Measurements from ENCODE around the gene BCL2L2. TPM values are rescaled to one million over a fixed set of nuclear protein-coding genes. Genes with fewer than 3 reads are reported as not detected.
A peak's percentile ranks its signal among the peaks of the same experiment; 100 is the strongest.

The BCL2L2 gene
- total RNA-seq, 1 donor from 2014 or later, result 25.0 TPM

GRCh38 chr14:23359722-23360447 is 53.3 kb downstream of the BCL2L2 start:
- Histone ChIP-seq H3K36me3 (ENCODE audit: control insufficient read depth, insufficient read depth, low read length) (peaks cover 8% of the 10 kb centered on the region), H3K27me3 (ENCODE audit: control insufficient read depth, insufficient read depth, low read length) (no peaks in the 10 kb centered on the region), H3K4me3 (ENCODE audit: low read depth, low read length) (no peak overlapping the region)
- FAIRE-seq, result no peak
- no peak for TF ChIP-seq CTCF (IDR thresholded peaks at IDR 0.05; ENCODE audit: insufficient read depth, low read length, severe bottlenecking)
- no peak for DNase-seq (ENCODE audit: low read depth)

GRCh38 chr14:23360496-23360895 is 53.9 kb downstream of the BCL2L2 start:
- no peak overlapping the region for H3K4me3 ChIP-seq (ENCODE audit: low read depth, low read length)
- no peak for FAIRE-seq
- TF ChIP-seq CTCF (IDR thresholded peaks at IDR 0.05; ENCODE audit: insufficient read depth, low read length, severe bottlenecking), result peak; percentile 18
- H3K36me3 ChIP-seq (ENCODE audit: control insufficient read depth, insufficient read depth, low read length), result peaks cover 8% of the 10 kb centered on the region
- H3K27me3 ChIP-seq (ENCODE audit: control insufficient read depth, insufficient read depth, low read length), result no peaks in the 10 kb centered on the region
- no peak for DNase-seq (ENCODE audit: low read depth)

- TF ChIP-seq CTCF (IDR thresholded peaks at IDR 0.05; ENCODE audit: insufficient read depth, low read length, severe bottlenecking), result no peak
- H3K27me3 ChIP-seq (ENCODE audit: control insufficient read depth, insufficient read depth, low read length), result no peaks in the 10 kb centered on the region
- DNase-seq (ENCODE audit: low read depth), result peak; percentile 15
- H3K4me3 ChIP-seq (ENCODE audit: low read depth, low read length), result no peak overlapping the region
- H3K36me3 ChIP-seq (ENCODE audit: control insufficient read depth, insufficient read depth, low read length), result peaks cover 8% of the 10 kb centered on the region
- FAIRE-seq, result peak; percentile 62
Measured at GRCh38 chr14:23361320-23361719, 54.7 kb downstream of the BCL2L2 start.

Other genes with a start within 250 kb of the BCL2L2 start
- gene CDH24, start 249.3 kb upstream of the BCL2L2 start, total RNA-seq, result 2.7 and 2.9 TPM in 2 replicates
- 45.3 and 45.5 TPM in 2 replicates for gene ACIN1, start 211.7 kb upstream of the BCL2L2 start, total RNA-seq
- gene C14orf119, start 211.3 kb upstream of the BCL2L2 start, total RNA-seq, result 51.9 and 59.1 TPM in 2 replicates
- not detected in 2 replicates for gene CIROP, start 201.8 kb upstream of the BCL2L2 start, total RNA-seq
- not detected in 2 replicates for gene CEBPE, start 187.6 kb upstream of the BCL2L2 start, total RNA-seq
- gene SLC7A8, start 123.2 kb upstream of the BCL2L2 start, total RNA-seq, result 1.1 and 9.0 TPM in 2 replicates
- gene RNF212B, start 68.9 kb upstream of the BCL2L2 start, total RNA-seq, result not detected in 2 replicates
- 5.0 and 6.3 TPM in 2 replicates for gene HOMEZ, start 20.7 kb upstream of the BCL2L2 start, total RNA-seq
- gene PPP1R3E, start 4.0 kb upstream of the BCL2L2 start, total RNA-seq, result 2.9 and 3.4 TPM in 2 replicates
- gene PABPN1, start 14.6 kb downstream of the BCL2L2 start, total RNA-seq, result 114 and 134 TPM in 2 replicates
- 0.79 and 0.90 TPM in 2 replicates for gene SLC22A17, start 46.1 kb downstream of the BCL2L2 start, total RNA-seq
- 2.4 and 5.4 TPM in 2 replicates for gene EFS, start 58.3 kb downstream of the BCL2L2 start, total RNA-seq
- not detected in 2 replicates for gene IL25, start 66.0 kb downstream of the BCL2L2 start, total RNA-seq
- not detected in 2 replicates for gene CMTM5, start 70.2 kb downstream of the BCL2L2 start, total RNA-seq
- not detected in 2 replicates for gene MYH6, start 101.4 kb downstream of the BCL2L2 start, total RNA-seq
- not detected in 2 replicates for gene MYH7, start 128.8 kb downstream of the BCL2L2 start, total RNA-seq
- gene NGDN, start 162.9 kb downstream of the BCL2L2 start, total RNA-seq, result 61.6 and 67.4 TPM in 2 replicates
- gene ZFHX2, start 244.9 kb downstream of the BCL2L2 start, total RNA-seq, result 0.13 and 0.26 TPM in 2 replicates
- 3.6 and 4.5 TPM in 2 replicates for gene THTPA, start 249.4 kb downstream of the BCL2L2 start, total RNA-seq